ENCODE results near the gene DEPP1.

DEPP1 gene

GRCh38 chr10:44956717-44957706 lies 21.6 kb downstream of the DEPP1 start:
- DNase-seq (ENCODE audit: low read depth) = no peak
- H3K4me3 ChIP-seq (ENCODE audit: low read depth, low read length) = no peak overlapping the region
- no peak for TF ChIP-seq CTCF (IDR thresholded peaks at IDR 0.05; ENCODE audit: insufficient read depth, low read depth, low read length, missing control alignments)

GRCh38 chr10:44956226-44956625 lies 22.4 kb downstream of the DEPP1 start:
- no peak for TF ChIP-seq CTCF (IDR thresholded peaks at IDR 0.05; ENCODE audit: insufficient read depth, low read depth, low read length, missing control alignments)

GRCh38 chr10:44955413-44956070 lies 23.1 kb downstream of the DEPP1 start:
- no peak for TF ChIP-seq CTCF (IDR thresholded peaks at IDR 0.05; ENCODE audit: insufficient read depth, low read depth, low read length, missing control alignments)
- H3K4me3 ChIP-seq (ENCODE audit: low read depth, low read length) = no peak overlapping the region
- no peak for DNase-seq (ENCODE audit: low read depth)

More at GRCh38 chr10:44956226-44956625, 22.4 kb downstream of the DEPP1 start:
- no peak overlapping the region for H3K4me3 ChIP-seq (ENCODE audit: low read depth, low read length)
- DNase-seq (ENCODE audit: low read depth) = no peak

GRCh38 chr10:44954962-44955361 lies 23.6 kb downstream of the DEPP1 start:
- H3K4me3 ChIP-seq (ENCODE audit: low read depth, low read length) = no peak overlapping the region
- TF ChIP-seq CTCF (IDR thresholded peaks at IDR 0.05; ENCODE audit: insufficient read depth, low read depth, low read length, missing control alignments) = no peak
- DNase-seq (ENCODE audit: low read depth) = no peak

GRCh38 chr10:44954042-44954441 lies 24.6 kb downstream of the DEPP1 start:
- TF ChIP-seq CTCF (IDR thresholded peaks at IDR 0.05; ENCODE audit: insufficient read depth, low read depth, low read length, missing control alignments) = no peak
- no peak for DNase-seq (ENCODE audit: low read depth)
- H3K4me3 ChIP-seq (ENCODE audit: low read depth, low read length) = no peak overlapping the region

- TF ChIP-seq CTCF (IDR thresholded peaks at IDR 0.05; ENCODE audit: insufficient read depth, low read depth, low read length, missing control alignments) = no peak
- no peak overlapping the region for H3K4me3 ChIP-seq (ENCODE audit: low read depth, low read length)
- DNase-seq (ENCODE audit: low read depth) = no peak
These were observed 25.8 kb downstream of the DEPP1 start for GRCh38 chr10:44952779-44953231.
